ENCODE measurements around the gene CLSTN1. TPM values are rescaled to one million over a fixed set of nuclear protein-coding genes. Genes with fewer than 3 reads are reported as not detected.

Gene CLSTN1
- total and polyA plus RNA-seq, 10 of the 15 experiments (the other 5 are each of a cell fraction or from before 2014, with no cell fraction given) = 2.7 to 64.4 (median 23.2) TPM

GRCh38 chr1:9844756-9845155, 21.0 kb upstream of the CLSTN1 start (continued):
- TF ChIP-seq RB1 (IDR thresholded peaks at IDR 0.05; ENCODE audit: borderline replicate concordance) (no peak), MTA2 (IDR thresholded peaks at IDR 0.05; ENCODE audit: low read depth) (no peak), ZSCAN29 (IDR thresholded peaks at IDR 0.05) (no peak), PBX3 (IDR thresholded peaks at IDR 0.05; ENCODE audit: insufficient replicate concordance, low read depth, low read length) (no peak), KDM1A (IDR thresholded peaks at IDR 0.05; ENCODE audit: borderline replicate concordance) (no peak), ZNF622 (IDR thresholded peaks at IDR 0.05) (no peak), CEBPB (IDR thresholded peaks at IDR 0.05; ENCODE audit: borderline replicate concordance in 1 of 2, low read depth in 2 of 2, low read length in 2 of 2) (no peak), CREM (IDR thresholded peaks at IDR 0.05; ENCODE audit: low read depth) (no peak), BACH1 (IDR thresholded peaks at IDR 0.05; ENCODE audit: borderline replicate concordance) (no peak), JUNB (IDR thresholded peaks at IDR 0.05) (no peak)

GRCh38 chr1:9844106-9844505, 20.3 kb upstream of the CLSTN1 start:
- H3K79me2 ChIP-seq (ENCODE audit: control insufficient read depth, insufficient read depth, low read length) = no peaks in the 10 kb centered on the region
- CTCF ChIA-PET = interaction anchor here (1.6 kb wide), 1 partner anchor 59 kb away, joined by 4 read pairs; no protein-coding TSS in a partner anchor
- H3K9ac ChIP-seq (ENCODE audit: control insufficient read depth, insufficient read depth, low read length) = no peak overlapping the region
- TF ChIP-seq NKRF (conservative IDR thresholded peaks at IDR 0.05) (no peak), JUND (IDR thresholded peaks at IDR 0.05; ENCODE audit: low read depth, low read length) (no peak), EED (IDR thresholded peaks at IDR 0.05; ENCODE audit: low read depth) (no peak), E2F4 (IDR thresholded peaks at IDR 0.05; ENCODE audit: low read depth, low read length) (no peak), STAT3 (IDR thresholded peaks at IDR 0.05; ENCODE audit: low read depth, low read length) (no peak), E2F8 (IDR thresholded peaks at IDR 0.05; ENCODE audit: low read depth, partially characterized antibody) (no peak)

More at GRCh38 chr1:9844106-9844505, 20.3 kb upstream of the CLSTN1 start:
- no peak overlapping the region for H2AFZ ChIP-seq (ENCODE audit: control insufficient read depth, low read depth, low read length)
- no peak overlapping the region for H3K4me2 ChIP-seq (ENCODE audit: control insufficient read depth, insufficient read depth)
- WGBS (ENCODE audit: insufficient coverage, insufficient replicate concordance, low lambda C conversion rate, missing lambda C conversion rate) = 47% methylated on average over 11 of the region's 12 CpGs
- intact Hi-C loops (cut with micrococcal nuclease; ENCODE audit: unreplicated experiment) (no loop called here), in situ Hi-C loops (cut with MboI) (no loop called here)
- ChIA-PET RAD21 (ENCODE audit: unreplicated experiment) (no interaction called here), POLR2A (no interaction called here), SMC1A (ENCODE audit: uncharacterized antibody, unreplicated experiment) (no interaction called here)
- no peak overlapping the region for H3K27ac ChIP-seq (ENCODE audit: control insufficient read depth, insufficient read depth)
- no peaks in the 10 kb centered on the region for H4K20me1 ChIP-seq (ENCODE audit: control insufficient read depth, insufficient read depth)
- H3K27me3 ChIP-seq (replicated peaks in 1 of 2; ENCODE audit: control insufficient read depth in 2 of 2, insufficient read depth in 2 of 2, low read length in 1 of 2) = no peaks in the 10 kb centered on the region; a peak in 1 of 4 replicates
- no peak for ATAC-seq
- H3K36me3 ChIP-seq (ENCODE audit: control insufficient read depth in 2 of 2, insufficient read depth in 2 of 2, low read length in 1 of 2) = no peaks in the 10 kb centered on the region
- H3K9me3 ChIP-seq (replicated peaks; ENCODE audit: control insufficient read depth, insufficient read depth, low read length) = no peaks in the 10 kb centered on the region; the same call in 2 of the 3 replicates
- H3K4me3 ChIP-seq = no peak overlapping the region
- no TSS peak for BruUV-seq (replicated peaks)
- H3K4me1 ChIP-seq (ENCODE audit: control insufficient read depth, insufficient read depth, low read length) = no peaks in the 10 kb centered on the region
- FAIRE-seq = no peak
- no peak for DNase-seq (ENCODE audit: low read depth, low spot score)
